Endothelial cell of umbilical vein (primary cell): ENCODE measurements around the gene PLA2G4E. TPM values are rescaled to one million over a fixed set of nuclear protein-coding genes. Genes with fewer than 3 reads are reported as not detected.

Source experiments
- BruUV-seq: library from RNA; stranded (reverse); fragments of 400-500 nt; replicated peaks from 2 replicates; lab custom pipeline; 2021; lab: Mats Ljungman, UMichigan
- CTCF ChIA-PET: fragments of 300-600, 350-600 bp; sonication (Branson Sonifier 250); formaldehyde crosslinking; loops from one replicate; lab custom pipeline; 2021; ENCODE audit warnings: antibody characterized with exemption, inconsistent platforms; lab: Charles Lee
- POLR2A ChIA-PET: fragments of 300-600, 350-600 bp; sonication (Branson Sonifier 250); formaldehyde crosslinking; loops from one replicate; lab custom pipeline; 2021; ENCODE audit warnings: antibody characterized with exemption, inconsistent platforms; lab: Charles Lee
- DNase-seq: peaks from one replicate; pipeline ENCODE4 v3.0.0-alpha.2; 2011; ENCODE audit warnings: low read depth, low spot score
- FAIRE-seq: peaks from 2 replicates; lab custom pipeline; 2011; peaks lifted over from hg19 to GRCh38; lab: Jason Lieb, UNC
- H2AFZ ChIP-seq: 2 replicates; pipeline ENCODE4 v1.6.0; 2012; ENCODE audit warnings: low read depth, low read length, control low read depth, inconsistent platforms
- H3K27ac ChIP-seq: 2 replicates; pipeline ENCODE4 v1.5.1; 2011; ENCODE audit warnings: low read depth, mild to moderate bottlenecking, control low read depth, low read length, moderate library complexity; ENCODE audit not compliant: insufficient read depth
- H3K27me3 ChIP-seq, 2 experiments: 2 replicates each; pipeline versions ENCODE4 v1.6.0 to v1.6.1; 2011; ENCODE audit warnings: low read length in 2 of 2, mixed read lengths in 1 of 2; ENCODE audit not compliant: control insufficient read depth in 2 of 2, insufficient read depth in 2 of 2
- H3K36me3 ChIP-seq, 2 experiments: 2 replicates in 1 of 2; 3 replicates in 1 of 2; pipeline ENCODE4 v1.5.1; 2011; ENCODE audit warnings: low read length in 2 of 2, mild to moderate bottlenecking in 1 of 2, moderate library complexity in 1 of 2; ENCODE audit not compliant: control insufficient read depth in 2 of 2, insufficient read depth in 2 of 2; ENCODE audit errors: extremely low read depth in 1 of 2
- H3K4me1 ChIP-seq: 3 replicates; pipeline ENCODE4 v1.5.1; 2011; ENCODE audit warnings: mild to moderate bottlenecking, low read length; ENCODE audit not compliant: control insufficient read depth, insufficient read depth; ENCODE audit errors: extremely low read depth
- H3K4me2 ChIP-seq: 2 replicates; pipeline ENCODE4 v1.6.1; 2011; ENCODE audit warnings: low read length, control low read depth, mixed read lengths; ENCODE audit not compliant: insufficient read depth
- H3K4me3 ChIP-seq, 3 experiments: fragments of 200-600 bp in 1 of 3; sonication (generic), shearing (Covaris generic) in 1 of 3; replicated peaks in 1 of 3; 2 replicates each; pipeline ENCODE4 v1.5.1; 2011 to 2016; ENCODE audit warnings: control low read depth in 3 of 3, low read length in 3 of 3, mild to moderate bottlenecking in 2 of 3, inconsistent platforms in 1 of 3, low read depth in 1 of 3, moderate library complexity in 1 of 3; ENCODE audit not compliant: insufficient read depth in 1 of 3
- H3K79me2 ChIP-seq: 2 replicates; pipeline ENCODE4 v1.6.0; 2012; ENCODE audit warnings: low read length, inconsistent platforms; ENCODE audit not compliant: control insufficient read depth, insufficient read depth
- H3K9ac ChIP-seq: replicated peaks from 2 replicates; pipeline ENCODE3; 2011; ENCODE audit warnings: low read length, control low read depth; ENCODE audit not compliant: insufficient read depth; ENCODE audit errors: extremely low read depth
- H3K9me1 ChIP-seq: replicated peaks from 3 replicates; pipeline ENCODE4 v1.6.0; 2011; ENCODE audit warnings: mild to moderate bottlenecking, low read length; ENCODE audit not compliant: control insufficient read depth, insufficient read depth; ENCODE audit errors: extremely low read depth
- H3K9me3 ChIP-seq: replicated peaks from 2 replicates; pipeline ENCODE4 v1.5.1; 2012; ENCODE audit warnings: low read length, inconsistent platforms; ENCODE audit not compliant: control insufficient read depth, insufficient read depth
- H4K20me1 ChIP-seq: replicated peaks from 2 replicates; pipeline ENCODE3; 2011; ENCODE audit warnings: mild to moderate bottlenecking, low read length; ENCODE audit not compliant: control insufficient read depth, insufficient read depth; ENCODE audit errors: extremely low read depth
- CTCF ChIP-seq, 2 donors: IDR thresholded peaks; 1 replicate in 1 of 2; 2 replicates in 1 of 2; pipeline ENCODE4 v1.5.1; 2011; ENCODE audit warnings: low read length in 2 of 2, mild to moderate bottlenecking in 2 of 2, moderate library complexity in 2 of 2, control low read depth in 1 of 2, inconsistent platforms in 1 of 2, low read depth in 1 of 2; ENCODE audit not compliant: insufficient read depth in 1 of 2; ENCODE audit errors: extremely low read depth in 1 of 2
- EZH2 ChIP-seq: IDR thresholded peaks from 2 replicates; pipeline ENCODE4 v1.6.1; 2012; ENCODE audit warnings: borderline replicate concordance, low read depth, mild to moderate bottlenecking, moderate library complexity, low read length, inconsistent platforms; ENCODE audit not compliant: severe bottlenecking
- FOS ChIP-seq: IDR thresholded peaks from 2 replicates; pipeline ENCODE4 v1.6.1; 2011; ENCODE audit warnings: mild to moderate bottlenecking, low read length, moderate library complexity, borderline replicate concordance; ENCODE audit not compliant: insufficient read depth
- GATA2 ChIP-seq: IDR thresholded peaks from 2 replicates; pipeline ENCODE4 v1.7.0; 2011; ENCODE audit warnings: low read depth, mild to moderate bottlenecking, moderate library complexity, mixed read lengths, low read length; ENCODE audit not compliant: insufficient read length, insufficient read depth
- JUN ChIP-seq: IDR thresholded peaks from 2 replicates; pipeline ENCODE4 v1.6.1; 2011; ENCODE audit warnings: borderline replicate concordance, low read depth; ENCODE audit not compliant: insufficient read length, insufficient read depth
- MAX ChIP-seq: IDR thresholded peaks from 2 replicates; pipeline ENCODE4 v1.6.1; 2011; ENCODE audit not compliant: insufficient read depth, insufficient read length
- MYC ChIP-seq: IDR thresholded peaks from one replicate; pipeline ENCODE4 v1.6.1; 2011; ENCODE audit warnings: mild to moderate bottlenecking, low read depth, low read length
- POLR2A ChIP-seq: IDR thresholded peaks from 2 replicates; pipeline ENCODE4 v1.6.1; 2012; ENCODE audit warnings: low read depth, mild to moderate bottlenecking, control low read depth, low read length
- POLR2AphosphoS5 ChIP-seq: IDR thresholded peaks from 2 replicates; pipeline ENCODE4 v1.6.1; 2012; ENCODE audit warnings: low read depth, mild to moderate bottlenecking, control low read depth, low read length, moderate library complexity; ENCODE audit not compliant: insufficient read depth
- dilution Hi-C: fragments of 300-500 bp; cut with MboI; formaldehyde crosslinking; loops from one replicate; pipeline ENCODE4 v1.15.0; 2019; ENCODE audit warnings: low sequenced_read_pairs; ENCODE audit not compliant: extremely low pct_ligation_motif_present
- intact Hi-C: fragments of 100-400 bp; cut with micrococcal nuclease; formaldehyde crosslinking; loops from one replicate; pipeline ENCODE4 v1.10.0; 2022
- polyA plus RNA-seq, 4 experiments: library from polyadenylated mRNA; depleted of rRNA in 3 of 4; stranded (reverse) in 3 of 4; unstranded in 1 of 4; fragments of >200 nt; gene quantifications; 2 replicates each; pipeline versions ENCODE4 v1.2.1 to v1.2.3, GENCODE V29; 2011 to 2012; ENCODE audit warnings: missing spikeins in 1 of 4
- total RNA-seq: library from RNA; stranded (reverse); gene quantifications from 2 replicates; pipeline ENCODE4 v1.2.3, GENCODE V29; 2021

PLA2G4E gene
- total and polyA plus RNA-seq, 2 donors (not counting 3 experiments of a cell fraction or from before 2014, with no cell fraction given): not detected

GRCh38 chr15:42053914-42054313, 33.1 kb upstream of the PLA2G4E start:
- Histone ChIP-seq H3K9ac (no peak overlapping the region), H2AFZ (no peak overlapping the region), H4K20me1 (no peaks in the 10 kb centered on the region), H3K79me2 (no peaks in the 10 kb centered on the region), H3K27me3 (peaks cover 7 to 8% of the 10 kb centered on the region in 2 experiments), H3K4me1 (peaks cover 4% of the 10 kb centered on the region), H3K4me2 (no peak overlapping the region), H3K4me3 (no peak overlapping the region), H3K27ac (no peak overlapping the region), H3K9me3 (no peaks in the 10 kb centered on the region), H3K9me1 (no peaks in the 10 kb centered on the region), H3K36me3 (no peaks in the 10 kb centered on the region)
- ChIA-PET CTCF (interaction anchor here (1.0 to 7.8 kb wide), 6 partner anchors 11 to 61 kb away, joined by 3 to 116 read pairs (median 4); no protein-coding TSS in a partner anchor), POLR2A (no interaction called here)
- intact Hi-C loops: loop anchor here (10.0 kb wide), 1 partner anchor 139 kb away; no protein-coding TSS in a partner anchor
- no TSS peak for BruUV-seq
- dilution Hi-C loops: no loop called here
- no peak for DNase-seq
- FAIRE-seq: no peak
- TF ChIP-seq POLR2AphosphoS5 (no peak), MYC (no peak), POLR2A (no peak), FOS (no peak), JUN (no peak), EZH2 (no peak), CTCF (IDR thresholded peaks at IDR 0.05; ENCODE audit: extremely low read depth in 1 of 2, insufficient read depth in 1 of 2, low read depth in 1 of 2, low read length in 2 of 2) (no peak), MAX (no peak), GATA2 (no peak)
